ENCODE results near the gene ANKRD33B.
A peak's percentile ranks its signal among the peaks of the same experiment; 100 is the strongest.

The ANKRD33B gene

DNA sequence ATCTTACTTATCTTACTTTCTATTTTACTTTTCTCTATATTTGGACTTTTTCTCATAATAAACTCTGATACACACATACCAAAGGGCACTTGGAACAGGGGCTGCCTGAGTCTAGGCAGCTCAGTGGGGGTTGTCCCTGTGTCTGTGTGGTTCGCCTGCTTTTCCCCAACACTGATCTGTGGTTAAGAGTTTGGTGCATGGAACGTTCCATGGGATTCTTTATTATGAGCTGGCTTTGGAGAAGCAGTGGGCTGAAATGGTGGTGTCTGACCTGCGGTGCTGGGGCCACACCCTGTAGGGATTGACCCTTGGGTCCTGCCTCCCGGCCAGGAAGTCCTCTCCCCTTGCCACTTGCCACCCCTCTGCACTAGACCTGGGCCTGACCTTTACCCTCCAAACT, 47.4 kb downstream of the ANKRD33B start:
- peak overlapping the region; percentile 4; the same call in 1 of the 2 replicates for H3K27ac ChIP-seq (ENCODE audit: low read depth, low read length)
- 80% methylated on average over 4 of the region's 4 CpGs for WGBS
- no peaks in the 10 kb centered on the region for H3K9me3 ChIP-seq (ENCODE audit: insufficient read depth, low read depth, low read length)
- H3K9ac ChIP-seq (ENCODE audit: low read depth, low read length) = no peak overlapping the region
- H3K27me3 ChIP-seq (ENCODE audit: insufficient read depth, low read length) = no peaks in the 10 kb centered on the region
- no peaks in the 10 kb centered on the region for H3K36me3 ChIP-seq (ENCODE audit: insufficient read depth, low read length)
- peaks cover 22% of the 10 kb centered on the region for H3K4me1 ChIP-seq (ENCODE audit: insufficient read depth, low read length)
- H3K4me3 ChIP-seq (ENCODE audit: low read length) = no peak overlapping the region

- H3K27me3 ChIP-seq (ENCODE audit: insufficient read depth, low read length) = no peaks in the 10 kb centered on the region
- 75% methylated on average over 5 of the region's 5 CpGs for WGBS
- H3K9me3 ChIP-seq (ENCODE audit: insufficient read depth, low read depth, low read length) = no peaks in the 10 kb centered on the region
- H3K36me3 ChIP-seq (ENCODE audit: insufficient read depth, low read length) = no peaks in the 10 kb centered on the region
- H3K9ac ChIP-seq (ENCODE audit: low read depth, low read length) = no peak overlapping the region
- no peak overlapping the region for H3K4me3 ChIP-seq (ENCODE audit: low read length)
- no peak overlapping the region; the same call in 1 of the 2 replicates for H3K27ac ChIP-seq (ENCODE audit: low read depth, low read length)
- H3K4me1 ChIP-seq (ENCODE audit: insufficient read depth, low read length) = peaks cover 19% of the 10 kb centered on the region
Observed at GRCh38 chr5:10612251-10612650, 48.4 kb downstream of the ANKRD33B start.

- 96% methylated on average over 3 of the region's 3 CpGs for WGBS
- H3K4me3 ChIP-seq (ENCODE audit: low read length) = no peak overlapping the region
- no peak overlapping the region for H3K27ac ChIP-seq (ENCODE audit: low read depth, low read length)
- peaks cover 12% of the 10 kb centered on the region for H3K4me1 ChIP-seq (ENCODE audit: insufficient read depth, low read length)
- H3K9ac ChIP-seq (ENCODE audit: low read depth, low read length) = no peak overlapping the region
- no peaks in the 10 kb centered on the region for H3K27me3 ChIP-seq (ENCODE audit: insufficient read depth, low read length)
- no peaks in the 10 kb centered on the region for H3K9me3 ChIP-seq (ENCODE audit: insufficient read depth, low read depth, low read length)
- no peaks in the 10 kb centered on the region for H3K36me3 ChIP-seq (ENCODE audit: insufficient read depth, low read length)
Observed at GRCh38 chr5:10615693-10616092, 51.8 kb downstream of the ANKRD33B start.

GRCh38 chr5:10617103-10617502, 53.2 kb downstream of the ANKRD33B start:
- Histone ChIP-seq H3K27me3 (ENCODE audit: insufficient read depth, low read length) (no peaks in the 10 kb centered on the region), H3K9ac (ENCODE audit: low read depth, low read length) (no peak overlapping the region), H3K27ac (ENCODE audit: low read depth, low read length) (no peak overlapping the region), H3K36me3 (ENCODE audit: insufficient read depth, low read length) (no peaks in the 10 kb centered on the region), H3K4me1 (ENCODE audit: insufficient read depth, low read length) (peaks cover 5% of the 10 kb centered on the region), H3K4me3 (ENCODE audit: low read length) (no peak overlapping the region), H3K9me3 (ENCODE audit: insufficient read depth, low read depth, low read length) (no peaks in the 10 kb centered on the region)
- 93% methylated on average over 8 of the region's 10 CpGs for WGBS

GRCh38 chr5:10618311-10618710, 54.4 kb downstream of the ANKRD33B start:
- Histone ChIP-seq H3K9ac (ENCODE audit: low read depth, low read length) (no peak overlapping the region), H3K27ac (ENCODE audit: low read depth, low read length) (no peak overlapping the region), H3K27me3 (ENCODE audit: insufficient read depth, low read length) (no peaks in the 10 kb centered on the region), H3K4me3 (ENCODE audit: low read length) (no peak overlapping the region), H3K4me1 (ENCODE audit: insufficient read depth, low read length) (no peaks in the 10 kb centered on the region), H3K9me3 (ENCODE audit: insufficient read depth, low read depth, low read length) (no peaks in the 10 kb centered on the region), H3K36me3 (ENCODE audit: insufficient read depth, low read length) (no peaks in the 10 kb centered on the region)
- 96% methylated on average over 17 of the region's 17 CpGs for WGBS

DNA sequence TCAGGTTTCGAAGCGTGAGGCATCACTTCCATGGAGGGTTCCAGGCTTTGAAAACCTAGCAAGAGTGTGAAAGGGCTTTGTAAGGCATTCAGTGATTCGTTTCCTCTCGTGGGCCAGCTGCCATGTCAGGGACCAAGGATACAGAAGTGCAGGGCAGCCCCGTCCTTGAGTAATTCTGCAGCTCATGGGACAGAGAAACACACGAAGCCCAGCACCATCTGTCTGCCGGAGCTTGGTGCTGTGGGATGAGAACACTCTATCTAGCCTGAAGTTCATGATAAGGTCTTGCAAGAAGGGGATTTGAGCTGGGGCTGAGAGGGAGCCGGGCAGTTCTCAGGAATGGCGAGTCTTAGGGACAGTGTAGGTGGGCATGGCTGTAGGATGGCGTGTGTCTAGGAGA, 55.8 kb downstream of the ANKRD33B start:
- H3K4me3 ChIP-seq (ENCODE audit: low read length) = no peak overlapping the region
- no peaks in the 10 kb centered on the region for H3K36me3 ChIP-seq (ENCODE audit: insufficient read depth, low read length)

DNA sequence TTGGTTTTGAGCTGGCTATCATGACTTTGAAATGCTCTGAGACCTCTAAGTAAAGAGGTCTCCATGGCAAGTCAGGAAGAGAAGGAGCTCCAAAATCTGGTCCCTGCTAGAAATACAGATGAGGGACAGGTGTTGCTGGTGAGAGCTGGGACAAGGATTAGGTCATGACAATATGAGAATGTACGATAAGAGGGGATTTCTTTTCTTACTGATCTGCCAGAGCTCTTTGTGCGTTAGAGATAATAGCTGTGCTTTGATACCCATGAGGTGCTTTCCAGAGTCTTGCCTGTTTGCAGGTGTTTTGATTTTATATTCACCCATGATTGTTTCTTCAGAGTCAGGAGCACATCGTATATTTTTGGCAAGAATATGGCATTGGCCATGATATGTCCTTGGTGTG, 56.5 kb downstream of the ANKRD33B start:
- no peak overlapping the region for H3K27ac ChIP-seq (ENCODE audit: low read depth, low read length)
- H3K9ac ChIP-seq (ENCODE audit: low read depth, low read length) = no peak overlapping the region
- no peaks in the 10 kb centered on the region for H3K27me3 ChIP-seq (ENCODE audit: insufficient read depth, low read length)
- no peaks in the 10 kb centered on the region for H3K36me3 ChIP-seq (ENCODE audit: insufficient read depth, low read length)
- no peak overlapping the region for H3K4me3 ChIP-seq (ENCODE audit: low read length)
- 82% methylated on average over 3 of the region's 3 CpGs for WGBS
- no peaks in the 10 kb centered on the region for H3K9me3 ChIP-seq (ENCODE audit: insufficient read depth, low read depth, low read length)
- no peaks in the 10 kb centered on the region for H3K4me1 ChIP-seq (ENCODE audit: insufficient read depth, low read length)

More for the DNA sequence above, 55.8 kb downstream of the ANKRD33B start:
- 93% methylated on average over 10 of the region's 10 CpGs for WGBS
- Histone ChIP-seq H3K9ac (ENCODE audit: low read depth, low read length) (no peak overlapping the region), H3K27me3 (ENCODE audit: insufficient read depth, low read length) (no peaks in the 10 kb centered on the region), H3K9me3 (ENCODE audit: insufficient read depth, low read depth, low read length) (no peaks in the 10 kb centered on the region), H3K4me1 (ENCODE audit: insufficient read depth, low read length) (no peaks in the 10 kb centered on the region), H3K27ac (ENCODE audit: low read depth, low read length) (no peak overlapping the region)

DNA sequence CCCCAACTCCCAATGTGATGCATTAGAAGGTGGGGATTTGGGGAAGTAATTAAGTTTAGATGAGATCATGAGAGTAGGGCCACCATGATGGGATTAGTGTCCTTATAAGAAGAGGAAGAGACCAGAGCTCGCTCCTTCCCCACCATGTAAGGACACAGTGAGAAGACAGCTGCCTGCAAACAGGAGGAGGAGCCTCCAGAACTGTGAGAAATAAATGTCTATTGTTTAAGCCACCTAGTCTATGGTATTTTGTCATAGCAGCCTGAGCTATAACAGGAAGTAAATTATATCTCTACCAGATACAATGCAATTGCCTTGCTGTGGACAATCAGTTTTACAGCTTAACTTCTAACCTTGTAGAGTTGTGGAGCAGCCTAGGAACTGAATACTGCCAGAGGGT, 58.0 kb downstream of the ANKRD33B start:
- no peak overlapping the region for H3K27ac ChIP-seq (ENCODE audit: low read depth, low read length)
- no peak overlapping the region for H3K9ac ChIP-seq (ENCODE audit: low read depth, low read length)
- 100% methylated on average over 1 of the region's 1 CpG for WGBS
- H3K36me3 ChIP-seq (ENCODE audit: insufficient read depth, low read length) = no peaks in the 10 kb centered on the region
- H3K4me1 ChIP-seq (ENCODE audit: insufficient read depth, low read length) = peaks cover 1% of the 10 kb centered on the region
- H3K4me3 ChIP-seq (ENCODE audit: low read length) = no peak overlapping the region
- no peaks in the 10 kb centered on the region for H3K9me3 ChIP-seq (ENCODE audit: insufficient read depth, low read depth, low read length)
- H3K27me3 ChIP-seq (ENCODE audit: insufficient read depth, low read length) = no peaks in the 10 kb centered on the region

GRCh38 chr5:10622810-10623209, 58.9 kb downstream of the ANKRD33B start:
- Histone ChIP-seq H3K9me3 (ENCODE audit: insufficient read depth, low read depth, low read length) (no peaks in the 10 kb centered on the region), H3K4me3 (ENCODE audit: low read length) (no peak overlapping the region), H3K27ac (ENCODE audit: low read depth, low read length) (no peak overlapping the region), H3K36me3 (ENCODE audit: insufficient read depth, low read length) (no peaks in the 10 kb centered on the region), H3K9ac (ENCODE audit: low read depth, low read length) (no peak overlapping the region), H3K4me1 (ENCODE audit: insufficient read depth, low read length) (peaks cover 6% of the 10 kb centered on the region), H3K27me3 (ENCODE audit: insufficient read depth, low read length) (no peaks in the 10 kb centered on the region)
- 88% methylated on average over 4 of the region's 4 CpGs for WGBS

DNA sequence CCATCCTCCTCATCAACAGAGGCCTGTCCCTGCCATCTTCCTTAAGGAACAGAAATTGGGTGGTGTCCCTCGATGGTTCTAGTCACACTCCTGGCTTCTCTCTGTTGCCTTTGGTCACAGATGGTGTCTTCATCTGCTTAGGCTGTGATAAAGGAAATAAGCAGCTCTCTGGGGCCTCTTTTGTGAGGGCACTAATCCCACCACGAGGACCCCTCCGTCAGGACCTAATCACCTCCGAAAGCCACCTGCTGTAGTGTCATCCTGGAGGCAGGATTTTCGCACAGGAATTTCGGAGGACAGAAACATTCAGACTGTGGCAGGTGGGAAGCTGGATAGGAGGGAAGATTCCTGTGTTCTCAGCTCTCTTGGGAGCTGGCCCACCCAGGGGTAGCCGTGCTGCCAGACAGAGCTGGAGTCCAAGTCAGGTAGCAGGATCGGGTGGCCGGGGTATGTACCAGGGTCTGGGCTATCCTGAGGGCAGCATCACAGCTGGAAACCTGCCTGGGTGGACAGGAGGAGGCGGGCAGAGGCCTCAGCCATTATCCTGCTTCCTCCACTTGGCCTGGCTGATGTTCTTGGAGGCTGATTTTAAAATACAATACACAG, 59.5 kb downstream of the ANKRD33B start:
- Histone ChIP-seq H3K27me3 (ENCODE audit: insufficient read depth, low read length) (no peaks in the 10 kb centered on the region), H3K4me1 (ENCODE audit: insufficient read depth, low read length) (peaks cover 6% of the 10 kb centered on the region), H3K36me3 (ENCODE audit: insufficient read depth, low read length) (no peaks in the 10 kb centered on the region), H3K9me3 (ENCODE audit: insufficient read depth, low read depth, low read length) (no peaks in the 10 kb centered on the region), H3K27ac (ENCODE audit: low read depth, low read length) (no peak overlapping the region), H3K9ac (ENCODE audit: low read depth, low read length) (no peak overlapping the region), H3K4me3 (ENCODE audit: low read length) (no peak overlapping the region)
- WGBS = 83% methylated on average over 10 of the region's 10 CpGs

DNA sequence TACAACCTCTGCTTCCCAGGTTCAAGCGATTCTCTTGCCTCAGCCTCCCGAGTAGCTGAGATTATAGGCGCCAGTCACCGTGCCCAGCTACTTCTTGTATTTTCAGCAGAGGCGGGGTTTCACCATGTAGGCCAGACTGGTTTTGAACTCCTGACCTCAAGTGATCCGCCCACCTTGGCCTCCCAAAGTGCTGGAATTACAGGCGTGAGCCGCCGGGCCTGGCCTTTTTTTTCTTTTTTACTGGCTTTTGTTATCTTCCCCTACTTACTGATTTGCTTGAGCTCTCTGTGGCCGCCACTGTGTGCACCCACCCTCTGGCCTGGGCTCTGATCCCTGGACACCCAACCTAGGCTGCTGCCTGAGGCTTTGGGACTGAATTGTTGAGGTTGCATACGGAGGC, 60.3 kb downstream of the ANKRD33B start:
- H3K27ac ChIP-seq (ENCODE audit: low read depth, low read length) = no peak overlapping the region
- WGBS = 82% methylated on average over 10 of the region's 11 CpGs
- no peaks in the 10 kb centered on the region for H3K27me3 ChIP-seq (ENCODE audit: insufficient read depth, low read length)
- no peak overlapping the region for H3K9ac ChIP-seq (ENCODE audit: low read depth, low read length)
- H3K36me3 ChIP-seq (ENCODE audit: insufficient read depth, low read length) = no peaks in the 10 kb centered on the region
- peaks cover 6% of the 10 kb centered on the region for H3K4me1 ChIP-seq (ENCODE audit: insufficient read depth, low read length)
- no peak overlapping the region for H3K4me3 ChIP-seq (ENCODE audit: low read length)
- H3K9me3 ChIP-seq (ENCODE audit: insufficient read depth, low read depth, low read length) = no peaks in the 10 kb centered on the region

GRCh38 chr5:10624679-10625078, 60.8 kb downstream of the ANKRD33B start:
- no peaks in the 10 kb centered on the region for H3K27me3 ChIP-seq (ENCODE audit: insufficient read depth, low read length)
- WGBS = 91% methylated on average over 6 of the region's 6 CpGs
- H3K4me1 ChIP-seq (ENCODE audit: insufficient read depth, low read length) = peaks cover 6% of the 10 kb centered on the region
- H3K36me3 ChIP-seq (ENCODE audit: insufficient read depth, low read length) = no peaks in the 10 kb centered on the region
- no peaks in the 10 kb centered on the region for H3K9me3 ChIP-seq (ENCODE audit: insufficient read depth, low read depth, low read length)
- H3K9ac ChIP-seq (ENCODE audit: low read depth, low read length) = no peak overlapping the region
- H3K27ac ChIP-seq (ENCODE audit: low read depth, low read length) = no peak overlapping the region
- H3K4me3 ChIP-seq (ENCODE audit: low read length) = no peak overlapping the region

Data from HUES64 (cell line).